ENCODE data around the gene LHPP. TPM values are rescaled to one million over a fixed set of nuclear protein-coding genes. Genes with fewer than 3 reads are reported as not detected.

Gene LHPP
- total RNA-seq, 1 donor from 2014 or later = 8.6 TPM

GRCh38 chr10:124645467-124646095 is 184.0 kb downstream of the LHPP start:
- no peak overlapping the region for H3K27ac Mint-ChIP-seq
- H3K9me3 Mint-ChIP-seq = no peaks in the 10 kb centered on the region
- intact Hi-C loops (cut with micrococcal nuclease) = no loop called here
- no peak for DNase-seq
- peaks cover 20% of the 10 kb centered on the region for H3K36me3 Mint-ChIP-seq (ENCODE audit: low read depth)
- peaks cover 62% of the 10 kb centered on the region for H3K4me1 Mint-ChIP-seq
- no peaks in the 10 kb centered on the region for H3K27me3 Mint-ChIP-seq
- no peak overlapping the region for H3K4me3 Mint-ChIP-seq

- intact Hi-C loops (cut with micrococcal nuclease) = no loop called here
- H3K9me3 Mint-ChIP-seq = no peaks in the 10 kb centered on the region
- peak overlapping the region; percentile 94 for H3K27ac Mint-ChIP-seq
Observed at GRCh38 chr10:124646483-124647352, 185.1 kb downstream of the LHPP start.

GRCh38 chr10:124647421-124648130 is 186.0 kb downstream of the LHPP start:
- peaks cover 20% of the 10 kb centered on the region for H3K36me3 Mint-ChIP-seq (ENCODE audit: low read depth)
- H3K27ac Mint-ChIP-seq = peak overlapping the region; percentile 94
- DNase-seq = peak; percentile 92
- H3K4me3 Mint-ChIP-seq = peak overlapping the region; percentile 81
- intact Hi-C loops (cut with micrococcal nuclease) = loop anchor here (1.0 to 2.0 kb wide), 5 partner anchors 20 to 94 kb away; no protein-coding TSS in a partner anchor
- peaks cover 64% of the 10 kb centered on the region for H3K4me1 Mint-ChIP-seq
- no peaks in the 10 kb centered on the region for H3K9me3 Mint-ChIP-seq
- no peaks in the 10 kb centered on the region for H3K27me3 Mint-ChIP-seq

More at GRCh38 chr10:124646483-124647352, 185.1 kb downstream of the LHPP start:
- Mint-ChIP-seq H3K36me3 (ENCODE audit: low read depth) (peaks cover 22% of the 10 kb centered on the region), H3K27me3 (no peaks in the 10 kb centered on the region), H3K4me1 (peaks cover 61% of the 10 kb centered on the region), H3K4me3 (peak overlapping the region; percentile 81)
- no peak for DNase-seq

- Mint-ChIP-seq H3K4me1 (peaks cover 64% of the 10 kb centered on the region), H3K27ac (peak overlapping the region; percentile 94), H3K4me3 (peak overlapping the region; percentile 81), H3K36me3 (ENCODE audit: low read depth) (peaks cover 16% of the 10 kb centered on the region), H3K9me3 (no peaks in the 10 kb centered on the region), H3K27me3 (no peaks in the 10 kb centered on the region)
- no peak for DNase-seq
- intact Hi-C loops (cut with micrococcal nuclease) = loop anchor here (1.0 to 2.0 kb wide), 5 partner anchors 21 to 93 kb away; no protein-coding TSS in a partner anchor
Observed at GRCh38 chr10:124648131-124648475, 186.5 kb downstream of the LHPP start.

- intact Hi-C loops (cut with micrococcal nuclease) = loop anchor here (1.0 to 2.0 kb wide), 5 partner anchors 21 to 93 kb away; no protein-coding TSS in a partner anchor
- peak overlapping the region; percentile 81 for H3K4me3 Mint-ChIP-seq
- DNase-seq = peak; percentile 87
- H3K4me1 Mint-ChIP-seq = peaks cover 64% of the 10 kb centered on the region
- no peaks in the 10 kb centered on the region for H3K27me3 Mint-ChIP-seq
- no peaks in the 10 kb centered on the region for H3K9me3 Mint-ChIP-seq
- peaks cover 16% of the 10 kb centered on the region for H3K36me3 Mint-ChIP-seq (ENCODE audit: low read depth)
- peak overlapping the region; percentile 94 for H3K27ac Mint-ChIP-seq
Observed at GRCh38 chr10:124648738-124649137, 187.1 kb downstream of the LHPP start.

- no peak for DNase-seq
- Mint-ChIP-seq H3K36me3 (ENCODE audit: low read depth) (peaks cover 16% of the 10 kb centered on the region), H3K27me3 (no peaks in the 10 kb centered on the region), H3K9me3 (no peaks in the 10 kb centered on the region), H3K27ac (peak overlapping the region; percentile 94), H3K4me3 (peak overlapping the region; percentile 81), H3K4me1 (peaks cover 64% of the 10 kb centered on the region)
- intact Hi-C loops (cut with micrococcal nuclease) = loop anchor here (2.0 kb wide), 1 partner anchor 34 kb away; no protein-coding TSS in a partner anchor
Observed at GRCh38 chr10:124649214-124649613, 187.6 kb downstream of the LHPP start.

GRCh38 chr10:124650263-124650662 is 188.6 kb downstream of the LHPP start:
- intact Hi-C loops (cut with micrococcal nuclease) = no loop called here
- H3K36me3 Mint-ChIP-seq (ENCODE audit: low read depth) = peaks cover 16% of the 10 kb centered on the region
- H3K4me1 Mint-ChIP-seq = peaks cover 67% of the 10 kb centered on the region
- no peak for DNase-seq
- no peaks in the 10 kb centered on the region for H3K9me3 Mint-ChIP-seq
- H3K4me3 Mint-ChIP-seq = peak overlapping the region; percentile 75
- no peaks in the 10 kb centered on the region for H3K27me3 Mint-ChIP-seq
- H3K27ac Mint-ChIP-seq = peak overlapping the region; percentile 64

- Mint-ChIP-seq H3K27me3 (no peaks in the 10 kb centered on the region), H3K27ac (peak overlapping the region; percentile 64), H3K4me3 (peak overlapping the region; percentile 75), H3K4me1 (peaks cover 70% of the 10 kb centered on the region), H3K36me3 (ENCODE audit: low read depth) (peaks cover 20% of the 10 kb centered on the region), H3K9me3 (no peaks in the 10 kb centered on the region)
- DNase-seq = peak; percentile 85
- intact Hi-C loops (cut with micrococcal nuclease) = no loop called here
Observed at GRCh38 chr10:124650820-124651401, 189.3 kb downstream of the LHPP start.

GRCh38 chr10:124651402-124651891 is 189.8 kb downstream of the LHPP start:
- intact Hi-C loops (cut with micrococcal nuclease) = no loop called here
- Mint-ChIP-seq H3K9me3 (no peaks in the 10 kb centered on the region), H3K36me3 (ENCODE audit: low read depth) (peaks cover 19% of the 10 kb centered on the region), H3K27ac (no peak overlapping the region), H3K27me3 (no peaks in the 10 kb centered on the region), H3K4me1 (peaks cover 66% of the 10 kb centered on the region), H3K4me3 (no peak overlapping the region)
- no peak for DNase-seq

GRCh38 chr10:124652200-124652599 is 190.6 kb downstream of the LHPP start:
- no peak for DNase-seq
- H3K36me3 Mint-ChIP-seq (ENCODE audit: low read depth) = peaks cover 15% of the 10 kb centered on the region
- no peak overlapping the region for H3K4me3 Mint-ChIP-seq
- H3K4me1 Mint-ChIP-seq = peaks cover 61% of the 10 kb centered on the region
- H3K9me3 Mint-ChIP-seq = no peaks in the 10 kb centered on the region
- intact Hi-C loops (cut with micrococcal nuclease) = no loop called here
- H3K27me3 Mint-ChIP-seq = no peaks in the 10 kb centered on the region
- H3K27ac Mint-ChIP-seq = no peak overlapping the region

GRCh38 chr10:124652701-124653100 is 191.1 kb downstream of the LHPP start:
- peaks cover 17% of the 10 kb centered on the region for H3K36me3 Mint-ChIP-seq (ENCODE audit: low read depth)
- no peak overlapping the region for H3K27ac Mint-ChIP-seq
- H3K4me3 Mint-ChIP-seq = no peak overlapping the region
- intact Hi-C loops (cut with micrococcal nuclease) = no loop called here
- H3K4me1 Mint-ChIP-seq = peaks cover 59% of the 10 kb centered on the region
- no peaks in the 10 kb centered on the region for H3K9me3 Mint-ChIP-seq
- no peaks in the 10 kb centered on the region for H3K27me3 Mint-ChIP-seq
- DNase-seq = no peak

GRCh38 chr10:124653311-124653710 is 191.7 kb downstream of the LHPP start:
- intact Hi-C loops (cut with micrococcal nuclease) = no loop called here
- Mint-ChIP-seq H3K27ac (no peak overlapping the region), H3K9me3 (no peaks in the 10 kb centered on the region), H3K27me3 (no peaks in the 10 kb centered on the region), H3K36me3 (ENCODE audit: low read depth) (peaks cover 17% of the 10 kb centered on the region), H3K4me3 (no peak overlapping the region), H3K4me1 (peaks cover 57% of the 10 kb centered on the region)
- DNase-seq = no peak

All from activated CD4-positive, alpha-beta T cell treated with anti-CD3 and anti-CD28 coated beads, Interleukin-2, amount 10 ng/mL, durations not matched to agents 24 days and 14 days (primary cell).